ENCODE data around the gene MAPK12. TPM values are rescaled to one million over a fixed set of nuclear protein-coding genes. Genes with fewer than 3 reads are reported as not detected.
A peak's percentile ranks its signal among the peaks of the same experiment; 100 is the strongest.

Gene MAPK12
- total RNA-seq, 1 experiment from 2014 or later: 24.9 TPM

DNA sequence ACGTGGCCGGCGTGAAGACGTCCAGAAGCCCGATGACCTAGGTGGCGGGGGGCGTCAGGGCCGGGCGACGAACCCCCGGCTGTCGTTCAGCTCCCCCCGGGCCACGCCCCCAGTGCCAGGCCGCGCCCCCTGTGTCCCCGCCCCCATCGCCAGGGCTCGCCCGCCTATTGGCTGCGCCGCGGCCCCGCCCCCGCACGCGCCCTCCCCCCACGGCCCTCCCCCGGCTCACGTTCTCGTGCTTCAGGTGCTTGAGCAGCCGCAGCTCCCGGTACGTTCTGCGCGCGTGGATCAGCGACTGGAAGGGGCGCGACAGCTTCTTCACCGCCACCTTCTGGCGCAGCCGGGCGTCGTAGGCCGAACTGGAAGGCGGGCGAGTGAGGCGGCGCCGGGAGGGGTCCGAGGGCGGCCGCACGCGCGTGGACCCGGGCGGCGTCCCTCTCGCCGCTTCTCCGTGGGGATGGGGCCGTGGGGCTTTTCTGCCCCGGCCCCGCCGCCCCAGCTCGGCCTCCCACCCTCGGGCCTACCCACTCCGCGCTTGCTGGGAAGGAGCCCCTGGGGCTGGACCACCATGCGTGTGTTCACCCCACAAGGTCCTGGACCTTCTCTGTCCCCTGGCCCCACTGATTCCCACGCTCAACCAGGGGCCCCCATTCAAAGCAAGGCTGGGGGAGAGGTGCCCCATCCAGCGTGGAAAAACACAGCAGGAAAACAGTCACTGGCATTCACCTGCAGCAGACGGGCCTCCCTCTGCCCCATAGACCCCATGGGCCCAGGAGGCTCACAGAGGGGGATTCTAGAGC is 6.3 kb upstream of the MAPK12 start:
- BruUV-seq (replicated peaks): no TSS peak
- Mint-ChIP-seq H3K4me1 (ENCODE audit: insufficient read depth, unreplicated experiment) (peaks cover 6% of the 10 kb centered on the region), H3K4me3 (ENCODE audit: unreplicated experiment) (no peak overlapping the region), H3K27me3 (ENCODE audit: insufficient read depth, unreplicated experiment) (no peaks in the 10 kb centered on the region), H3K36me3 (ENCODE audit: insufficient read depth, unreplicated experiment) (no peaks in the 10 kb centered on the region), H3K27ac (ENCODE audit: low read depth, unreplicated experiment) (no peak overlapping the region), H3K9me3 (ENCODE audit: unreplicated experiment) (no peaks in the 10 kb centered on the region)
- DNase-seq (ENCODE audit: unreplicated experiment): peak; percentile 53
- intact Hi-C loops (cut with micrococcal nuclease): loop anchor here (2.0 kb wide), 1 partner anchor 75 kb away; the partner anchor contains the start of gene PPP6R2
- ChIA-PET CTCF (interaction anchor here (0.6 to 5.3 kb wide), 4 partner anchors 16 to 229 kb away, joined by 3 to 27 read pairs (median 4); partner anchors contain the start of gene HDAC10), POLR2A (interaction anchor here (0.7 to 1.5 kb wide), 3 partner anchors 23 to 258 kb away, joined by 3 read pairs; partner anchors contain the start of genes PLXNB2 and SCO2)
- TF ChIP-seq, protein P1, sequence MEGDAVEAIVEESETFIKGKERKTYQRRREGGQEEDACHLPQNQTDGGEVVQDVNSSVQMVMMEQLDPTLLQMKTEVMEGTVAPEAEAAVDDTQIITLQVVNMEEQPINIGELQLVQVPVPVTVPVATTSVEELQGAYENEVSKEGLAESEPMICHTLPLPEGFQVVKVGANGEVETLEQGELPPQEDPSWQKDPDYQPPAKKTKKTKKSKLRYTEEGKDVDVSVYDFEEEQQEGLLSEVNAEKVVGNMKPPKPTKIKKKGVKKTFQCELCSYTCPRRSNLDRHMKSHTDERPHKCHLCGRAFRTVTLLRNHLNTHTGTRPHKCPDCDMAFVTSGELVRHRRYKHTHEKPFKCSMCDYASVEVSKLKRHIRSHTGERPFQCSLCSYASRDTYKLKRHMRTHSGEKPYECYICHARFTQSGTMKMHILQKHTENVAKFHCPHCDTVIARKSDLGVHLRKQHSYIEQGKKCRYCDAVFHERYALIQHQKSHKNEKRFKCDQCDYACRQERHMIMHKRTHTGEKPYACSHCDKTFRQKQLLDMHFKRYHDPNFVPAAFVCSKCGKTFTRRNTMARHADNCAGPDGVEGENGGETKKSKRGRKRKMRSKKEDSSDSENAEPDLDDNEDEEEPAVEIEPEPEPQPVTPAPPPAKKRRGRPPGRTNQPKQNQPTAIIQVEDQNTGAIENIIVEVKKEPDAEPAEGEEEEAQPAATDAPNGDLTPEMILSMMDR (IDR thresholded peaks at IDR 0.05; ENCODE audit: unreplicated experiment): no peak

DNA sequence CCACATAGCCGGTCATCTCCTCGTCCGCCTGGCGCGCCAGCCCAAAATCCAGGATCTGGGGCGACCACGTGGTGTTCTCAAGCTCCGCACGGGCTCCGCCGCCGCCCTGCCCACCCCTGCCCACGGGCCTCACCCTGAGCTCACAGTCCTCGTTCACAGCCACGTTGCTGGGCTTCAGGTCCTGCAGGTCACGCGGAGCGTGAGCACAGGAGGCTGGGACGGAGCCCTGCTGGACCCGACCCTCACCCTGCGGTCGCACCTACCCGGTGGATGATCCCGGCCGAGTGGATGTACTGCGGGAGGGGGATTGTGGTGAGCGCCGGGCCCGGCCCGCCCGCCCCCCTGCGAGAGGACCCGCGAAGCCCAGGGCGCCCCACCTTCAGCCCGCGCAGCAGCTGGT is 5.5 kb upstream of the MAPK12 start:
- H3K27me3 Mint-ChIP-seq (ENCODE audit: insufficient read depth, unreplicated experiment): no peaks in the 10 kb centered on the region
- H3K4me1 Mint-ChIP-seq (ENCODE audit: insufficient read depth, unreplicated experiment): peaks cover 11% of the 10 kb centered on the region
- no TSS peak for BruUV-seq (replicated peaks)
- TF ChIP-seq, protein P1 (IDR thresholded peaks at IDR 0.05; ENCODE audit: unreplicated experiment): no peak
- intact Hi-C loops (cut with micrococcal nuclease): no loop called here
- no peak overlapping the region for H3K27ac Mint-ChIP-seq (ENCODE audit: low read depth, unreplicated experiment)
- H3K9me3 Mint-ChIP-seq (ENCODE audit: unreplicated experiment): no peaks in the 10 kb centered on the region
- ChIA-PET CTCF (interaction anchor here (0.6 to 1.6 kb wide), 4 partner anchors 8 to 230 kb away, joined by 3 to 5 read pairs (median 4); partner anchors contain the start of gene HDAC10), POLR2A (no interaction called here)
- DNase-seq (ENCODE audit: unreplicated experiment): no peak
- no peaks in the 10 kb centered on the region for H3K36me3 Mint-ChIP-seq (ENCODE audit: insufficient read depth, unreplicated experiment)
- H3K4me3 Mint-ChIP-seq (ENCODE audit: unreplicated experiment): no peak overlapping the region

DNA sequence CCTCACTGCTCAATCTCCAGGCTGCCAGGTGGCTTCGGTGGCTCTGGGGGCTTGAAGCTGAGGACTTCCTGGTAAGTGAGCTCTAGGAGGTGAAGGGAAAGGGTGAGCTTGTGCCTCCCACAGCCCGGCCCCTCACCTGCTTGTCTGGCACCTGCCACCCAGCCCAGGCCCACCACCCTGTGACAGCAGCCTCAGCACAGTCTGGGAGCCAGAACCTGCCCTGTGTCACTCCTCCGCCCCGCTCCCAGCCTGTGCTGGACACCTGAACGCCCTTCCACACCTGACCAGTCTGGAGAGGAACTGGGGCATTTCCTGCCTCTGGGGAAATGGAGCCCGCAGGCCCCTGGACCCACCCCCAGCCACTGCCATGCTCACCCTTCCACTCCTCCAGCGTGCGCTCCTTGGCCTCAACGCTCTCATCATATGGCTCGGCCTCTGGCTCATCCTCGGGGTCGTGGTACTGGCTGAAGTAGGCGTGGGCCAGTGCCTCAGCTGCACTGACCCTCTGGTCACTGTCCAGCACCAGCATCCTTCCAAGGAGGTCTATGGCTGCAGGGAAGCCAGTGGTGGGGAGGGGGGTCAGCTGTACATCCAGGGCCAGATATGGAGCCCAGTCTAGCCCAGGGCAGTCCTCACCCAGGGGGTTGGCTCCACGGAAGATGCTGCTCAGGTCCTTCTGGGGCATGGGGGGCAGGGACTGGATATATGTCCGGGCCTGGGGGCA is 3.6 kb upstream of the MAPK12 start:
- Mint-ChIP-seq H3K27ac (ENCODE audit: low read depth, unreplicated experiment) (no peak overlapping the region), H3K9me3 (ENCODE audit: unreplicated experiment) (no peaks in the 10 kb centered on the region), H3K4me1 (ENCODE audit: insufficient read depth, unreplicated experiment) (peaks cover 11% of the 10 kb centered on the region), H3K36me3 (ENCODE audit: insufficient read depth, unreplicated experiment) (no peaks in the 10 kb centered on the region), H3K27me3 (ENCODE audit: insufficient read depth, unreplicated experiment) (no peaks in the 10 kb centered on the region), H3K4me3 (ENCODE audit: unreplicated experiment) (no peak overlapping the region)
- POLR2A ChIA-PET: no interaction called here
- intact Hi-C loops (cut with micrococcal nuclease): no loop called here
- no peak for DNase-seq (ENCODE audit: unreplicated experiment)
- CTCF ChIA-PET: interaction anchor here (0.6 to 1.0 kb wide), 2 partner anchors 12 to 61 kb away, joined by 3 to 5 read pairs; no protein-coding TSS in a partner anchor
- TF ChIP-seq, protein P1 (IDR thresholded peaks at IDR 0.05; ENCODE audit: unreplicated experiment): no peak
- BruUV-seq (replicated peaks): no TSS peak
